ENCODE data around the gene SEC22A.
A peak's percentile ranks its signal among the peaks of the same experiment; 100 is the strongest.

SEC22A gene

DNA sequence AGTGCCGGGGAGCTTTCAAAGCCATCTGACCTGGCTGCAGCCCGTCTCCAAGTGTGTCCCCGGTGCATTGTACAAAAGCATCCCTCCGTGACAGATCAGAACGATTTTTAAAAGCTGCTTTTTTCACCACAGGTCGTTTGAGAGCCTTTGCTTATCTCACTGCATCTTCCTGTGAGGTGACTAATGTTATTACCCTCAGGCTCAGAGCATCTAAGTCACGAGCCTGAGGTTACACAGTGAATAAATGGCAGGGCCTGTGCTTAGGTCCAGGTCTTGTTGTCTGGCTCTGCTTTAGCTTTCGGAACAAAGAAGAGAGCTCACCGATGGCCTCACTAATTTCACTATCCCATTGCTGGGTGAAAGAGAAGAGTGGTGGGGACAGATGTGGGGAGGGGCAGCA lies 83.3 kb downstream of the SEC22A start:
- TF ChIP-seq POLR2AphosphoS5 (IDR thresholded peaks at IDR 0.05; ENCODE audit: low read depth, low read length) (no peak), FOXP2 (optimal IDR thresholded peaks at IDR 0.05; ENCODE audit: borderline replicate concordance, extremely low read depth, extremely low read length, insufficient read depth) (no peak)
- TF ChIP-seq, protein P1, sequence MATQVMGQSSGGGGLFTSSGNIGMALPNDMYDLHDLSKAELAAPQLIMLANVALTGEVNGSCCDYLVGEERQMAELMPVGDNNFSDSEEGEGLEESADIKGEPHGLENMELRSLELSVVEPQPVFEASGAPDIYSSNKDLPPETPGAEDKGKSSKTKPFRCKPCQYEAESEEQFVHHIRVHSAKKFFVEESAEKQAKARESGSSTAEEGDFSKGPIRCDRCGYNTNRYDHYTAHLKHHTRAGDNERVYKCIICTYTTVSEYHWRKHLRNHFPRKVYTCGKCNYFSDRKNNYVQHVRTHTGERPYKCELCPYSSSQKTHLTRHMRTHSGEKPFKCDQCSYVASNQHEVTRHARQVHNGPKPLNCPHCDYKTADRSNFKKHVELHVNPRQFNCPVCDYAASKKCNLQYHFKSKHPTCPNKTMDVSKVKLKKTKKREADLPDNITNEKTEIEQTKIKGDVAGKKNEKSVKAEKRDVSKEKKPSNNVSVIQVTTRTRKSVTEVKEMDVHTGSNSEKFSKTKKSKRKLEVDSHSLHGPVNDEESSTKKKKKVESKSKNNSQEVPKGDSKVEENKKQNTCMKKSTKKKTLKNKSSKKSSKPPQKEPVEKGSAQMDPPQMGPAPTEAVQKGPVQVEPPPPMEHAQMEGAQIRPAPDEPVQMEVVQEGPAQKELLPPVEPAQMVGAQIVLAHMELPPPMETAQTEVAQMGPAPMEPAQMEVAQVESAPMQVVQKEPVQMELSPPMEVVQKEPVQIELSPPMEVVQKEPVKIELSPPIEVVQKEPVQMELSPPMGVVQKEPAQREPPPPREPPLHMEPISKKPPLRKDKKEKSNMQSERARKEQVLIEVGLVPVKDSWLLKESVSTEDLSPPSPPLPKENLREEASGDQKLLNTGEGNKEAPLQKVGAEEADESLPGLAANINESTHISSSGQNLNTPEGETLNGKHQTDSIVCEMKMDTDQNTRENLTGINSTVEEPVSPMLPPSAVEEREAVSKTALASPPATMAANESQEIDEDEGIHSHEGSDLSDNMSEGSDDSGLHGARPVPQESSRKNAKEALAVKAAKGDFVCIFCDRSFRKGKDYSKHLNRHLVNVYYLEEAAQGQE (IDR thresholded peaks at IDR 0.05; ENCODE audit: insufficient read depth in 1 of 2, low read depth in 2 of 2, low read length in 2 of 2): no peak

DNA sequence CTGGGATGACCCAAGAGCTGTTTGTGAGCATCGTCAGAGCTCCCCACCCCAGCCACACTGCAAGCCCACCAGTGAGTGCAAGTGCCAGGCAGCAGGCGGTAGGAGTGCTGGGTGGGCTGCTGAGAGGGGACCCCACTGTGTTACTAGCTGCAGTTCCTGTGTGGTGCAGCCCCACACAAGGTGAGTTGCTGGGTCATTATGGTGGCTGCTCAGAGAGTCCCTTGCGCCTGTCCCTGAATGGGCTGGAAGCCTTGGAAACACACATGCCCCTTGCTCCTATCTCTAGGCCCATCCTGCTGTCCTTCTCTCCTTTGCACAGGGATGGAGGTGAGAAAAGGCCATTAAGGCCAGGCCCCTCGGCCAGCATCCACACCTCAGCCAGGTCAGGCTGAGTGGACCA lies 83.7 kb downstream of the SEC22A start:
- TF ChIP-seq FOXP2 (optimal IDR thresholded peaks at IDR 0.05; ENCODE audit: borderline replicate concordance, extremely low read depth, extremely low read length, insufficient read depth): no peak
- no peak for TF ChIP-seq TAF1 (IDR thresholded peaks at IDR 0.05; ENCODE audit: borderline replicate concordance, insufficient read depth, low read length)
- no peak for TF ChIP-seq SIN3A (IDR thresholded peaks at IDR 0.05; ENCODE audit: borderline replicate concordance, insufficient read depth, low read length)
- TF ChIP-seq, protein P1 (IDR thresholded peaks at IDR 0.05; ENCODE audit: insufficient read depth in 1 of 2, low read depth in 2 of 2, low read length in 2 of 2): no peak
- TF ChIP-seq POLR2AphosphoS5 (IDR thresholded peaks at IDR 0.05; ENCODE audit: low read depth, low read length): no peak

DNA sequence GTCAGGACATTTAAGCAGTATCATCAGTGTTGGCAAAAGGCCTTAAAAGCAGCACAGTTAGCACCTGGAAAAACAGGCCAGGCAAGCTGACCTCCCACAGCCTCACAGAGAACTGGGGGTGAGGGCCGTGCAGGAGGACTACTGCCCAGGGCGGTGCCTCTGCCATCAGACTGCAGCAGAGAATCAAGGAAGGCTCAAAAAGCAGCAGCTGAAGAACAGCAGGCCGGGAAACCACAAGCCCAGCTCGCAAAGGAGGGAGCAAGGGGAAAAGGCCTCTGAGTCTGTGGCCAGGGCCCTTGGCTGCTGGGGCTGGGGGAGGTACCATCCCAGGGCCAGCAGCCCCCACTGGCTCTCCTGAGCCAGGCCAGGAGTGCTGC lies 84.2 kb downstream of the SEC22A start:
- TF ChIP-seq FOXP2 (optimal IDR thresholded peaks at IDR 0.05; ENCODE audit: borderline replicate concordance, extremely low read depth, extremely low read length, insufficient read depth) (no peak), TAF1 (IDR thresholded peaks at IDR 0.05; ENCODE audit: borderline replicate concordance, insufficient read depth, low read length) (no peak), POLR2AphosphoS5 (IDR thresholded peaks at IDR 0.05; ENCODE audit: low read depth, low read length) (no peak), SIN3A (IDR thresholded peaks at IDR 0.05; ENCODE audit: borderline replicate concordance, insufficient read depth, low read length) (no peak)
- TF ChIP-seq, protein P1 (IDR thresholded peaks at IDR 0.05; ENCODE audit: insufficient read depth in 1 of 2, low read depth in 2 of 2, low read length in 2 of 2): no peak

DNA sequence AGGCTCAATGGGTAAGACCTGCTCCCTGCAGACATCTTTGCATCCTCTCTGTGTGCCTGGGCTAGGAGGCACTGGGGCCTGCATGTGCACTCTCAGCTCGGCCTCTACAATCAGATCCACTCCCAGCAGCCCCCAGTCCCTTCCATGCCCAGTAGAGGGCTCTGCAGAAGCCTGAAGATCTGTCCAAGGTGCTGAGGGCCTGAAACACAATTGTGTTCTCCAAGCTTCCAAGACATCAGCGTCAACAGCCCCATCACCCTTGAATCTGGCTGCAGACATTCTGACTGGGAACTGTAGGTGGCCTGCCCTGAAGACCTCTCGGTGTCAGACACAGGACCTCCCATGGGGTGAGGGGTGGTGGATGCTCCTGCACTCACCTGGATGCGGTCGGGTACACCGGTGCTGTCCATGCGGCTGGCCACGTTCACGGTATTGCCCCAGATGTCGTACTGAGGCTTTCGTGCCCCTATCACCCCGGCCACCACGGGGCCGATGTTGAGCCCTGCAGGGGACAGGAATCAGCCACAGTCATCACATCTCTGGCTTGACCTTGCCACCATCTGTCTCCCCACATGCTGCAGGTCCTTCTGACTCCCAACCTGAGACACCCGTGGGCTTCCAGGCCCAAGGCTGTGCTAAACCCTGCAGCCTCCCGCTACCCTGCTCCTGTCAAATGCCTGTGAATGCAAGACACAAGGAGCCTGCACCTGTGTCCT lies 84.7 kb downstream of the SEC22A start:
- peak; percentile 91; the same call in 1 of the 2 replicates for TF ChIP-seq SIN3A (IDR thresholded peaks at IDR 0.05; ENCODE audit: borderline replicate concordance, insufficient read depth, low read length)
- TF ChIP-seq TAF1 (IDR thresholded peaks at IDR 0.05; ENCODE audit: borderline replicate concordance, insufficient read depth, low read length): no peak
- TF ChIP-seq, protein P1 (IDR thresholded peaks at IDR 0.05; ENCODE audit: insufficient read depth in 1 of 2, low read depth in 2 of 2, low read length in 2 of 2): peak; percentile 98 to 99

Data from PFSK-1 (cell line).